Measurements from ENCODE around the gene GATD1.

DNA sequence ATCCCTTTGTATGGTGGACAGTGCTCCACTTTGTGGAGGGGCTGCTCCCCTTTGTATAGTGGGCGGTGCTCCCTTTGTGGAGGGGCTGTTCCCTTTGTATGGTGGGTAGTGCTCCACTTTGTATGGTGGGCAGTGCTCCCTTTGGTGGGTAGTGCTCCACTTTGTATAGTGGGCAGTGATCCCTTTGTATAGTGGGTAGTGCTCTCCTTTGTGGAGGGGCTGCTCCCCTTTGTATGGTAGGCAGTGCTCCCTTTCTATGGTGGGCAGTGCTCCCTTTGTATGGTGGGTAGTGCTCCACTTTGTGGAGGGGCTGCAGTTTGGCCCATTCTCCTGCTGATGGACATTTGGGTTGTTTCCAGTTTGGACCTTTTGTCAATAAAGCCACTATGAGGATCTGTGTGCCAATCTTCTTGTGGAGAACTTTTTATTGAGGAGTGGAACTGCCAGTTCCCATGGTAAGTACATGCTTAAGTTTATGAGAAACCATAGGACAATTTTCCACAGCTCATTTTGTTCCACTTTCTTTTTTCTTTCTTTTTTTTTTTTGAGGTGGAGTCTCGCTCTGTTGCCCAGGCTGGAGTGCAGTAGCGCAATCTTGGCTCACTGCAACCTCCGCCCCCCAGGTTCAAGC is 34.6 kb downstream of the GATD1 start:
- no peak for TF ChIP-seq MEIS1 (CRISPR knock-in tag; IDR thresholded peaks at IDR 0.05; ENCODE audit: borderline replicate concordance)
- TF ChIP-seq, protein P1, sequence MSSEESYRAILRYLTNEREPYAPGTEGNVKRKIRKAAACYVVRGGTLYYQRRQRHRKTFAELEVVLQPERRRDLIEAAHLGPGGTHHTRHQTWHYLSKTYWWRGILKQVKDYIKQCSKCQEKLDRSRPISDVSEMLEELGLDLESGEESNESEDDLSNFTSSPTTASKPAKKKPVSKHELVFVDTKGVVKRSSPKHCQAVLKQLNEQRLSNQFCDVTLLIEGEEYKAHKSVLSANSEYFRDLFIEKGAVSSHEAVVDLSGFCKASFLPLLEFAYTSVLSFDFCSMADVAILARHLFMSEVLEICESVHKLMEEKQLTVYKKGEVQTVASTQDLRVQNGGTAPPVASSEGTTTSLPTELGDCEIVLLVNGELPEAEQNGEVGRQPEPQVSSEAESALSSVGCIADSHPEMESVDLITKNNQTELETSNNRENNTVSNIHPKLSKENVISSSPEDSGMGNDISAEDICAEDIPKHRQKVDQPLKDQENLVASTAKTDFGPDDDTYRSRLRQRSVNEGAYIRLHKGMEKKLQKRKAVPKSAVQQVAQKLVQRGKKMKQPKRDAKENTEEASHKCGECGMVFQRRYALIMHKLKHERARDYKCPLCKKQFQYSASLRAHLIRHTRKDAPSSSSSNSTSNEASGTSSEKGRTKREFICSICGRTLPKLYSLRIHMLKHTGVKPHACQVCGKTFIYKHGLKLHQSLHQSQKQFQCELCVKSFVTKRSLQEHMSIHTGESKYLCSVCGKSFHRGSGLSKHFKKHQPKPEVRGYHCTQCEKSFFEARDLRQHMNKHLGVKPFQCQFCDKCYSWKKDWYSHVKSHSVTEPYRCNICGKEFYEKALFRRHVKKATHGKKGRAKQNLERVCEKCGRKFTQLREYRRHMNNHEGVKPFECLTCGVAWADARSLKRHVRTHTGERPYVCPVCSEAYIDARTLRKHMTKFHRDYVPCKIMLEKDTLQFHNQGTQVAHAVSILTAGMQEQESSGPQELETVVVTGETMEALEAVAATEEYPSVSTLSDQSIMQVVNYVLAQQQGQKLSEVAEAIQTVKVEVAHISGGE (tag by site-specific recombination; conservative IDR thresholded peaks at IDR 0.05; ENCODE audit: low read depth), result no peak
- TF ChIP-seq, protein P2, sequence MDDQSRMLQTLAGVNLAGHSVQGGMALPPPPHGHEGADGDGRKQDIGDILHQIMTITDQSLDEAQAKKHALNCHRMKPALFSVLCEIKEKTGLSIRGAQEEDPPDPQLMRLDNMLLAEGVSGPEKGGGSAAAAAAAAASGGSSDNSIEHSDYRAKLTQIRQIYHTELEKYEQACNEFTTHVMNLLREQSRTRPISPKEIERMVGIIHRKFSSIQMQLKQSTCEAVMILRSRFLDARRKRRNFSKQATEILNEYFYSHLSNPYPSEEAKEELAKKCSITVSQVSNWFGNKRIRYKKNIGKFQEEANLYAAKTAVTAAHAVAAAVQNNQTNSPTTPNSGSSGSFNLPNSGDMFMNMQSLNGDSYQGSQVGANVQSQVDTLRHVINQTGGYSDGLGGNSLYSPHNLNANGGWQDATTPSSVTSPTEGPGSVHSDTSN (CRISPR knock-in tag; IDR thresholded peaks at IDR 0.05), result no peak
- TF ChIP-seq ZNF324 (tag by site-specific recombination; IDR thresholded peaks at IDR 0.05), result no peak
- TF ChIP-seq, protein P3, sequence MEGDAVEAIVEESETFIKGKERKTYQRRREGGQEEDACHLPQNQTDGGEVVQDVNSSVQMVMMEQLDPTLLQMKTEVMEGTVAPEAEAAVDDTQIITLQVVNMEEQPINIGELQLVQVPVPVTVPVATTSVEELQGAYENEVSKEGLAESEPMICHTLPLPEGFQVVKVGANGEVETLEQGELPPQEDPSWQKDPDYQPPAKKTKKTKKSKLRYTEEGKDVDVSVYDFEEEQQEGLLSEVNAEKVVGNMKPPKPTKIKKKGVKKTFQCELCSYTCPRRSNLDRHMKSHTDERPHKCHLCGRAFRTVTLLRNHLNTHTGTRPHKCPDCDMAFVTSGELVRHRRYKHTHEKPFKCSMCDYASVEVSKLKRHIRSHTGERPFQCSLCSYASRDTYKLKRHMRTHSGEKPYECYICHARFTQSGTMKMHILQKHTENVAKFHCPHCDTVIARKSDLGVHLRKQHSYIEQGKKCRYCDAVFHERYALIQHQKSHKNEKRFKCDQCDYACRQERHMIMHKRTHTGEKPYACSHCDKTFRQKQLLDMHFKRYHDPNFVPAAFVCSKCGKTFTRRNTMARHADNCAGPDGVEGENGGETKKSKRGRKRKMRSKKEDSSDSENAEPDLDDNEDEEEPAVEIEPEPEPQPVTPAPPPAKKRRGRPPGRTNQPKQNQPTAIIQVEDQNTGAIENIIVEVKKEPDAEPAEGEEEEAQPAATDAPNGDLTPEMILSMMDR (tag by site-specific recombination; IDR thresholded peaks at IDR 0.05), result no peak
- TF ChIP-seq KLF9 (tag by site-specific recombination; IDR thresholded peaks at IDR 0.05; ENCODE audit: low read depth), result no peak
- TF ChIP-seq, protein P4, sequence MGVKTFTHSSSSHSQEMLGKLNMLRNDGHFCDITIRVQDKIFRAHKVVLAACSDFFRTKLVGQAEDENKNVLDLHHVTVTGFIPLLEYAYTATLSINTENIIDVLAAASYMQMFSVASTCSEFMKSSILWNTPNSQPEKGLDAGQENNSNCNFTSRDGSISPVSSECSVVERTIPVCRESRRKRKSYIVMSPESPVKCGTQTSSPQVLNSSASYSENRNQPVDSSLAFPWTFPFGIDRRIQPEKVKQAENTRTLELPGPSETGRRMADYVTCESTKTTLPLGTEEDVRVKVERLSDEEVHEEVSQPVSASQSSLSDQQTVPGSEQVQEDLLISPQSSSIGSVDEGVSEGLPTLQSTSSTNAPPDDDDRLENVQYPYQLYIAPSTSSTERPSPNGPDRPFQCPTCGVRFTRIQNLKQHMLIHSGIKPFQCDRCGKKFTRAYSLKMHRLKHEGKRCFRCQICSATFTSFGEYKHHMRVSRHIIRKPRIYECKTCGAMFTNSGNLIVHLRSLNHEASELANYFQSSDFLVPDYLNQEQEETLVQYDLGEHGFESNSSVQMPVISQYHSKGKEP (tag by site-specific recombination; IDR thresholded peaks at IDR 0.05), result no peak
- TF ChIP-seq, protein P5, sequence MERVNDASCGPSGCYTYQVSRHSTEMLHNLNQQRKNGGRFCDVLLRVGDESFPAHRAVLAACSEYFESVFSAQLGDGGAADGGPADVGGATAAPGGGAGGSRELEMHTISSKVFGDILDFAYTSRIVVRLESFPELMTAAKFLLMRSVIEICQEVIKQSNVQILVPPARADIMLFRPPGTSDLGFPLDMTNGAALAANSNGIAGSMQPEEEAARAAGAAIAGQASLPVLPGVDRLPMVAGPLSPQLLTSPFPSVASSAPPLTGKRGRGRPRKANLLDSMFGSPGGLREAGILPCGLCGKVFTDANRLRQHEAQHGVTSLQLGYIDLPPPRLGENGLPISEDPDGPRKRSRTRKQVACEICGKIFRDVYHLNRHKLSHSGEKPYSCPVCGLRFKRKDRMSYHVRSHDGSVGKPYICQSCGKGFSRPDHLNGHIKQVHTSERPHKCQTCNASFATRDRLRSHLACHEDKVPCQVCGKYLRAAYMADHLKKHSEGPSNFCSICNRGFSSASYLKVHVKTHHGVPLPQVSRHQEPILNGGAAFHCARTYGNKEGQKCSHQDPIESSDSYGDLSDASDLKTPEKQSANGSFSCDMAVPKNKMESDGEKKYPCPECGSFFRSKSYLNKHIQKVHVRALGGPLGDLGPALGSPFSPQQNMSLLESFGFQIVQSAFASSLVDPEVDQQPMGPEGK (tag by site-specific recombination; IDR thresholded peaks at IDR 0.05), result no peak
- no peak for TF ChIP-seq TCF7L2 (IDR thresholded peaks at IDR 0.05; ENCODE audit: borderline replicate concordance, low read depth, low read length)
- no peak for TF ChIP-seq ZNF37A (tag by site-specific recombination; IDR thresholded peaks at IDR 0.05)
- TF ChIP-seq FEZF1 (tag by site-specific recombination; IDR thresholded peaks at IDR 0.05), result no peak
- TF ChIP-seq, protein P6, sequence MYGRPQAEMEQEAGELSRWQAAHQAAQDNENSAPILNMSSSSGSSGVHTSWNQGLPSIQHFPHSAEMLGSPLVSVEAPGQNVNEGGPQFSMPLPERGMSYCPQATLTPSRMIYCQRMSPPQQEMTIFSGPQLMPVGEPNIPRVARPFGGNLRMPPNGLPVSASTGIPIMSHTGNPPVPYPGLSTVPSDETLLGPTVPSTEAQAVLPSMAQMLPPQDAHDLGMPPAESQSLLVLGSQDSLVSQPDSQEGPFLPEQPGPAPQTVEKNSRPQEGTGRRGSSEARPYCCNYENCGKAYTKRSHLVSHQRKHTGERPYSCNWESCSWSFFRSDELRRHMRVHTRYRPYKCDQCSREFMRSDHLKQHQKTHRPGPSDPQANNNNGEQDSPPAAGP (tag by site-specific recombination; IDR thresholded peaks at IDR 0.05), result no peak
- no peak for TF ChIP-seq YY1 (tag by site-specific recombination; IDR thresholded peaks at IDR 0.05)
- TF ChIP-seq, protein P7, sequence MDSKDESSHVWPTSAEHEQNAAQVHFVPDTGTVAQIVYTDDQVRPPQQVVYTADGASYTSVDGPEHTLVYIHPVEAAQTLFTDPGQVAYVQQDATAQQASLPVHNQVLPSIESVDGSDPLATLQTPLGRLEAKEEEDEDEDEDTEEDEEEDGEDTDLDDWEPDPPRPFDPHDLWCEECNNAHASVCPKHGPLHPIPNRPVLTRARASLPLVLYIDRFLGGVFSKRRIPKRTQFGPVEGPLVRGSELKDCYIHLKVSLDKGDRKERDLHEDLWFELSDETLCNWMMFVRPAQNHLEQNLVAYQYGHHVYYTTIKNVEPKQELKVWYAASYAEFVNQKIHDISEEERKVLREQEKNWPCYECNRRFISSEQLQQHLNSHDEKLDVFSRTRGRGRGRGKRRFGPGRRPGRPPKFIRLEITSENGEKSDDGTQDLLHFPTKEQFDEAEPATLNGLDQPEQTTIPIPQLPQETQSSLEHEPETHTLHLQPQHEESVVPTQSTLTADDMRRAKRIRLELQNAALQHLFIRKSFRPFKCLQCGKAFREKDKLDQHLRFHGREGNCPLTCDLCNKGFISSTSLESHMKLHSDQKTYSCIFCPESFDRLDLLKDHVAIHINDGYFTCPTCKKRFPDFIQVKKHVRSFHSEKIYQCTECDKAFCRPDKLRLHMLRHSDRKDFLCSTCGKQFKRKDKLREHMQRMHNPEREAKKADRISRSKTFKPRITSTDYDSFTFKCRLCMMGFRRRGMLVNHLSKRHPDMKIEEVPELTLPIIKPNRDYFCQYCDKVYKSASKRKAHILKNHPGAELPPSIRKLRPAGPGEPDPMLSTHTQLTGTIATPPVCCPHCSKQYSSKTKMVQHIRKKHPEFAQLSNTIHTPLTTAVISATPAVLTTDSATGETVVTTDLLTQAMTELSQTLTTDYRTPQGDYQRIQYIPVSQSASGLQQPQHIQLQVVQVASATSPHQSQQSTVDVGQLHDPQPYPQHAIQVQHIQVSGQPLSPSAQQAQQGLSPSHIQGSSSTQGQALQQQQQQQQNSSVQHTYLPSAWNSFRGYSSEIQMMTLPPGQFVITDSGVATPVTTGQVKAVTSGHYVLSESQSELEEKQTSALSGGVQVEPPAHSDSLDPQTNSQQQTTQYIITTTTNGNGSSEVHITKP (tag by site-specific recombination; IDR thresholded peaks at IDR 0.05), result no peak

Measured in HEK293 (cell line).